PC-3 (cell line): ENCODE data around the gene NBR1. TPM values are rescaled to one million over a fixed set of nuclear protein-coding genes. Genes with fewer than 3 reads are reported as not detected.

Experiments used
- ATAC-seq: fragments of 200-7000 bp; cut with Tn5 transposase; 2 replicates; pipeline ENCODE4 v1.9.1; 2020; ENCODE audit warnings: mild to moderate bottlenecking, moderate library complexity
- BruUV-seq: library from RNA; stranded (reverse); fragments of 400-500 nt; replicated peaks from 2 replicates; lab custom pipeline; 2021; lab: Mats Ljungman, UMichigan
- CTCF ChIA-PET: fragments of 300-600 bp; sonication (Branson Sonifier 250); formaldehyde crosslinking; loops from one replicate; lab custom pipeline; 2022; ENCODE audit warnings: antibody characterized with exemption; lab: Charles Lee
- POLR2A ChIA-PET: fragments of 300-600 bp; sonication (Branson Sonifier 250); formaldehyde crosslinking; loops from one replicate; lab custom pipeline; 2022; ENCODE audit warnings: antibody characterized with exemption; ENCODE audit not compliant: unreplicated experiment; lab: Charles Lee
- DNase-seq: peaks from one replicate; pipeline ENCODE4 v3.0.0-alpha.2; 2015
- H2AFZ ChIP-seq: fragments of 300-600 bp; sonication (generic); 2 replicates; pipeline ENCODE4 v1.6.0; 2016; ENCODE audit warnings: antibody characterized with exemption, low read length
- H3F3A ChIP-seq: fragments of 300-600 bp; sonication (generic); one replicate; pipeline ENCODE4 v1.6.0; 2017; ENCODE audit warnings: antibody characterized with exemption, low read length, control low read depth, mild to moderate bottlenecking; ENCODE audit not compliant: unreplicated experiment
- H3K27ac ChIP-seq: fragments of 300-600 bp; sonication (generic); 2 replicates; pipeline ENCODE4 v1.5.1; 2016; ENCODE audit warnings: mild to moderate bottlenecking, low read length
- H3K27me3 ChIP-seq: fragments of 300-600 bp; sonication (generic); 2 replicates; pipeline ENCODE4 v1.6.1; 2016; ENCODE audit warnings: low read length, mixed read lengths
- H3K36me3 ChIP-seq: fragments of 300-600 bp; sonication (generic); 2 replicates; pipeline ENCODE4 v1.6.1; 2016; ENCODE audit warnings: low read depth, mixed run types, low read length, mixed read lengths
- H3K4me1 ChIP-seq: fragments of 300-600 bp; sonication (generic); 2 replicates; pipeline ENCODE4 v1.5.1; 2016; ENCODE audit warnings: low read length; ENCODE audit not compliant: insufficient read depth
- H3K4me2 ChIP-seq: fragments of 300-600 bp; sonication (generic); 2 replicates; pipeline ENCODE4 v1.6.0; 2016; ENCODE audit warnings: low read length
- H3K4me3 ChIP-seq: fragments of 300-600 bp; sonication (generic); 2 replicates; pipeline ENCODE4 v1.5.1; 2016; ENCODE audit warnings: mild to moderate bottlenecking, low read length, mixed read lengths
- H3K79me2 ChIP-seq: fragments of 300-600 bp; sonication (generic); 2 replicates; pipeline ENCODE4 v1.6.1; 2017; ENCODE audit warnings: low read length, mixed read lengths
- H3K9ac ChIP-seq: fragments of 300-600 bp; sonication (generic); 2 replicates; pipeline ENCODE4 v1.6.0; 2016; ENCODE audit warnings: mild to moderate bottlenecking, low read length
- H3K9me2 ChIP-seq: fragments of 300-600 bp; sonication (generic); replicated peaks from 2 replicates; pipeline ENCODE4 v1.6.1; 2016; ENCODE audit warnings: mixed run types, low read length, mixed read lengths
- H3K9me3 ChIP-seq: fragments of 300-600 bp; sonication (generic); 2 replicates; pipeline ENCODE4 v1.6.1; 2016; ENCODE audit warnings: low read length, mixed read lengths
- H4K20me1 ChIP-seq: fragments of 300-600 bp; sonication (generic); 2 replicates; pipeline ENCODE4 v1.6.1; 2016; ENCODE audit warnings: low read length, mixed read lengths
- EZH2 ChIP-seq: fragments of 300-600 bp; sonication (generic); IDR thresholded peaks from one replicate; pipeline ENCODE4 v1.6.1; 2017; ENCODE audit warnings: antibody characterized with exemption, mild to moderate bottlenecking, low read length; ENCODE audit not compliant: unreplicated experiment
- EZH2phosphoT487 ChIP-seq: fragments of 300-600 bp; sonication (generic); IDR thresholded peaks from 2 replicates; pipeline ENCODE4 v1.6.1; 2018; ENCODE audit warnings: mild to moderate bottlenecking, antibody characterized with exemption, low read length, borderline replicate concordance
- intact Hi-C: fragments of 100-400 bp; cut with micrococcal nuclease; formaldehyde crosslinking; loops from 2 replicates; pipeline ENCODE4 v1.9.0; 2023
- total RNA-seq: library from RNA; depleted of rRNA; stranded (reverse); fragments of >200 nt; gene quantifications from 2 replicates; pipeline ENCODE4 v1.2.3, GENCODE V29; 2014
- TF ChIP-seq, protein P1 (sequence below): fragments of 300-600 bp; sonication (generic); conservative IDR thresholded peaks from 2 replicates; pipeline ENCODE4 v1.5.1; 2017; ENCODE audit warnings: antibody characterized with exemption, low read depth, mild to moderate bottlenecking, low read length

The NBR1 gene
- total RNA-seq, 1 experiment from 2014 or later = 30.0 TPM

DNA sequence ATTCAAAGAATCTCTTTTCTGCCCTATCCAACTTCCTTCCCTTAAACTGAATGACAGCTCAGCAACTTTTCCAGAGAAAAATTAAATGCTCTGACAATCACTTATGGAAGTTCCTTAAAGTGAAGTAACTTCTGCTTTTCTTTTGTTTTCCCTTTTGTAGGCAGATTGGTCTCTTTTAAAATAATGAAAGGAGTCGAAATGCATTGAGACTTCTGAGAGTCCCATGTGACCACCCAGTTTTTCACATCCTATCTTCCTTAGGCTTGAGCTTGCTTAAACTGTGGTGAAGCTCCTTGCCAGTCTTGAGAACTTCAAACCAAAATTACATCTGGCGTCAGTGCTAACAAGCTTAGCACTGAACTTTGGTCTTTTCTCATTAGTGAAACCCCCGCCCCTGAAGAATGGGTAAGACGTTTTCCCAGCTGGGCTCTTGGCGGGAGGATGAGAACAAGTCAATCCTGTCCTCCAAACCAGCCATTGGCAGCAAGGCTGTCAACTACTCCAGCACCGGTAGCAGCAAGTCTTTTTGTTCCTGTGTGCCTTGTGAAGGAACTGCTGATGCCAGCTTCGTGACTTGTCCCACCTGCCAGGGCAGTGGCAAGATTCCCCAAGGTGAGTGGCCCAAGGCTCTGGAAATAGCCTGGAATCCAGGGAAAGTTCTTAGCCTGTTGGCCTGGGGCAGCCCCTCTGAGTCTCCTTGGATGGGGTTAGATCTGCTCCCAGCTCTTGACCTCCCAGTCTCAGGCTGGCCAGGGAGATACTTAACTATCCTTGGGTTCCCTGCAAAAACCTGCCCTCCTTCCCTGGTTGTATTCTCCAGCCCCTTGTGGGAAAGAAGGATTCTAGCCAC is 41.9 kb downstream of the NBR1 start:
- H3F3A ChIP-seq = no peaks in the 10 kb centered on the region
- CTCF ChIA-PET = no interaction called here
- H4K20me1 ChIP-seq = no peaks in the 10 kb centered on the region
- no peaks in the 10 kb centered on the region for H3K36me3 ChIP-seq
- no peaks in the 10 kb centered on the region for H3K79me2 ChIP-seq
- H3K9me2 ChIP-seq = no peaks in the 10 kb centered on the region
- H2AFZ ChIP-seq = no peak overlapping the region
- POLR2A ChIA-PET = no interaction called here
- no peak overlapping the region for H3K9ac ChIP-seq
- DNase-seq = no peak
- intact Hi-C loops = no loop called here
- ATAC-seq = no peak
- TF ChIP-seq, protein P1, sequence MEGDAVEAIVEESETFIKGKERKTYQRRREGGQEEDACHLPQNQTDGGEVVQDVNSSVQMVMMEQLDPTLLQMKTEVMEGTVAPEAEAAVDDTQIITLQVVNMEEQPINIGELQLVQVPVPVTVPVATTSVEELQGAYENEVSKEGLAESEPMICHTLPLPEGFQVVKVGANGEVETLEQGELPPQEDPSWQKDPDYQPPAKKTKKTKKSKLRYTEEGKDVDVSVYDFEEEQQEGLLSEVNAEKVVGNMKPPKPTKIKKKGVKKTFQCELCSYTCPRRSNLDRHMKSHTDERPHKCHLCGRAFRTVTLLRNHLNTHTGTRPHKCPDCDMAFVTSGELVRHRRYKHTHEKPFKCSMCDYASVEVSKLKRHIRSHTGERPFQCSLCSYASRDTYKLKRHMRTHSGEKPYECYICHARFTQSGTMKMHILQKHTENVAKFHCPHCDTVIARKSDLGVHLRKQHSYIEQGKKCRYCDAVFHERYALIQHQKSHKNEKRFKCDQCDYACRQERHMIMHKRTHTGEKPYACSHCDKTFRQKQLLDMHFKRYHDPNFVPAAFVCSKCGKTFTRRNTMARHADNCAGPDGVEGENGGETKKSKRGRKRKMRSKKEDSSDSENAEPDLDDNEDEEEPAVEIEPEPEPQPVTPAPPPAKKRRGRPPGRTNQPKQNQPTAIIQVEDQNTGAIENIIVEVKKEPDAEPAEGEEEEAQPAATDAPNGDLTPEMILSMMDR = no peak
- TF ChIP-seq EZH2phosphoT487 (no peak), EZH2 (no peak)
- H3K4me2 ChIP-seq = no peak overlapping the region
- H3K27ac ChIP-seq = no peak overlapping the region
- no peaks in the 10 kb centered on the region for H3K4me1 ChIP-seq
- no TSS peak for BruUV-seq
- H3K9me3 ChIP-seq = no peaks in the 10 kb centered on the region
- H3K27me3 ChIP-seq = no peaks in the 10 kb centered on the region
- H3K4me3 ChIP-seq = no peak overlapping the region

DNA sequence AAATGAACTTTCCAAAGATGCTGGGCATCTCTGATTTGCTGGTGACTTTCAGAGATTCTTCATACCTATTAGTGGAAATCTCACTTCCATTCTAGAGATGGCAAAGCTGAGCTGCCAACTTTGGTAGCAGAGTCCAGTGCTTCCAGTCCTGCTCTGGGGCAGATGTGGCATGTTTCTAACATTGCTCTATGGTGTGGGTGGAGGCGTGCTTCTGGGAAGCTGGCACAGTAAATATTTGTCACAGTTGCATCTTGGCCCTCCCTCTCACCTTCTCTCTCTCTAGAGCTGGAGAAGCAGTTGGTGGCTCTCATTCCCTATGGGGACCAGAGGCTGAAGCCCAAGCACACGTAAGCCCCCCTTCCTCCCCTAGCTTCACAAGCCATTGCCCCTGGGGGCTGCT is 42.5 kb downstream of the NBR1 start:
- POLR2A ChIA-PET = no interaction called here

More for the DNA sequence above, 42.5 kb downstream of the NBR1 start:
- H3K36me3 ChIP-seq = no peaks in the 10 kb centered on the region
- intact Hi-C loops = no loop called here
- H3K79me2 ChIP-seq = no peaks in the 10 kb centered on the region
- no peaks in the 10 kb centered on the region for H3F3A ChIP-seq
- no peaks in the 10 kb centered on the region for H3K9me3 ChIP-seq
- H3K4me1 ChIP-seq = no peaks in the 10 kb centered on the region
- H2AFZ ChIP-seq = no peak overlapping the region
- no peaks in the 10 kb centered on the region for H4K20me1 ChIP-seq
- no peak for ATAC-seq
- CTCF ChIA-PET = no interaction called here
- no peak overlapping the region for H3K27ac ChIP-seq
- no peak overlapping the region for H3K4me3 ChIP-seq
- H3K9ac ChIP-seq = no peak overlapping the region
- no peak for TF ChIP-seq EZH2
- TF ChIP-seq EZH2phosphoT487 = no peak
- TF ChIP-seq, protein P1 = no peak
- no peaks in the 10 kb centered on the region for H3K9me2 ChIP-seq
- no peaks in the 10 kb centered on the region for H3K27me3 ChIP-seq
- no peak overlapping the region for H3K4me2 ChIP-seq
- BruUV-seq = no TSS peak
- no peak for DNase-seq
